ENCODE results near the gene CSTF3.
"Not testable (repeated sequence)": the region's sequence is repeated elsewhere in the genome, so short reads cannot be mapped to it uniquely, and the experiment has no call there.

Gene CSTF3

DNA sequence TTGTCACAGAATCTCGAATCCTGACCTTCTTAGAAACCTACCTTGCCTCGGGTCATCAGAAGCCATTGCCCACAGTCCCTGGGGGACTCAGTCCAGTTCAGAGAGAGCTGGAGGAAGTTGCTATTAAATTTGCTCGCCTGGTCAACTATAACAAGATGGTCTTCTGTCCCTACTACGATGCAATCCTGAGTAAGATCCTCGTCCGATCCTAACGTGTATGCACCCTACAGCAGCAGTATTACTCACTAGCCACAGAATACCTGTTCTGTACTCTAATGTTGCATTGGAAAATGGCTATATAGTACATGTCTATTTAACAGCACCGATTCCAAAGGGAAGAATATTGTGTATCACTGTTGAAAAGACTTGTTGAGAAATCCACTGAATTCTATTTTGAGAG is 88.8 kb downstream of the CSTF3 start:
- no peak for FAIRE-seq

DNA sequence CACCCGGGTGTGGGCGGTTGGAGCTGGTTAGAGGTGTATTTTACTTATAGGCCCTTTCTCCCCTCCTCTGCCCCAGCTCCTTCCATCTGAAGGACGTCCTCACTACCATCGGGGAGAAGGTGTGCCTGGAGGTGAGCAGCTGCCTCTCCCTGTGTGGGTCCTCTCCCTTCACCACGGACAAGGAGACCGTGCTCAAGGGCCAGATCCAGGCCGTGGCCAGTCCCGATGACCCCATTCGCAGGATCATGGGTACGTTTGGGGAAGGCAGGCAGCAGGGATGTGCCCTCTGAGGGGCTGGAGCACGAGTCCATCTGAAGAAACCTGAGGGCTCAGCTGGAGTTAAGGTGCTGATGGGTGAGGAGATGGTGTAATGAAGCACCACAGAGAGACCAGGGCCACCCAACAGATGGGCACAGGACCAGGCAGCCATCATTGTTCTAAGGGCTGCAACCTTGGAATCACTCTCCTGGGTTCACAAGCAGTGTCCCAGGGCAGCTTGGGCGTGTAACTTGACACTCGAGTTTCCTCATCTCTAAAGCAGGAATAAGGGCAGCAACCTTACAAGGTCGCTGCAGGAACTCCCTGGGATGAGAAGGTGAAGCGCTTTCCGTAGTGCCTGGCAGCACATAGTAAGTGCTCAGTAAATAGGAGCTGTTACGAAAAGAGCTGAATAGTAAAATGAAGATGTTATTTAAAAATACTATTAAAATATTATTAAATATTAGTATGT is 92.5 kb downstream of the CSTF3 start:
- FAIRE-seq, result no peak

DNA sequence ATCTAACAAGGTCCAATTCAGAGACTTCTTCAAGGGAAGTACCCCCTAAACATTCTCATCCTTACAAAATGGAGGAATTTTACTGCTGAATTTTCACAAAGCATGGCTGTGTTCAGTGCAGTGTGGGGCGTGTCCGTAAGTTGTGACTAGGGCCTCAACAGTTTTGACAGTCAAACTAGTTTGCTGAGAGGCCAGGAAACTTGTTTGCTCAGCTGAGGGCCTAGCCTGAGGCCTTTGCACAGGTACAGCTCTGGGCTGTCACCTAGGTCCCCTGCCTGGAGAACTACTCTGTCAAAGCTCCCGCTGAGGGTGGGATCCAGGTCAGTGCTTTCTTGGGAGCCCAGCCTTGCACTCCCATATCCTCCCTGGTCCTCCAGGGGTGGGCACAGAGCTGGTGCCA is 94.0 kb downstream of the CSTF3 start:
- FAIRE-seq, result no peak

DNA sequence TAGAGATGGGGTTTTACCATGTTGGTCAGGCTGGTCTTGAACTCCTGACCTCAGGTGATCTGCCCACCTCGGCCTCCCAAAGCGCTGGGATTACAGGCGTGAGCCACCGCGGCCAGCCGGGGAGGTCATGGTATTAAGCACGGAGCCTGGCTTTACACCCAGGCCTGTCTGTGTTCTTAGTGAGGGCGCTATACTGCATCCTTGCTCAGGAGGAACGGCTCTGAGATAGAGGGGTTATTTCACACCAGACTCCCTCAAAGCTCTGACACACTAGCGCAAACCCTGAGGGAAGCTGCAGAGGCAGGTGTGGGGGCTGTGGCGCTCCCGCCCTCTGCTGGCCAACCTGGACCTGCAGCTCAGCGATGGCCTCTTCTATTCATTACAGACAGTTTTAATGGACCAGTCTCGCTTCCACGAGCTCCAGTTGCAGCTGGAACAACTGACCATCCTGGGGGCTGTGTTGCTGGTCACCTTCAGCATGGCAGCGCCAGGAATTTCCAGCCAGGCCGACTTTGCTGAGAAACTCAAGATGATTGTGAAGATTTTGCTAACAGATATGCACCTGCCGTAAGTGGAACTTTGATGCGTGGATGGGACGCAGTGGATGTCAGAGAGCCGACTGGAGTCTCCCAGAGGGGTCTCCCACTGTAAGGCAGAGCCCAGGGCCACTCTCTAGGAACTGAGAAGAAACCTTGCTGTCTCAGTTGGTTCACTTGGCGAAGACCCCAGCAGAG is 95.7 kb downstream of the CSTF3 start:
- no peak for FAIRE-seq

DNA sequence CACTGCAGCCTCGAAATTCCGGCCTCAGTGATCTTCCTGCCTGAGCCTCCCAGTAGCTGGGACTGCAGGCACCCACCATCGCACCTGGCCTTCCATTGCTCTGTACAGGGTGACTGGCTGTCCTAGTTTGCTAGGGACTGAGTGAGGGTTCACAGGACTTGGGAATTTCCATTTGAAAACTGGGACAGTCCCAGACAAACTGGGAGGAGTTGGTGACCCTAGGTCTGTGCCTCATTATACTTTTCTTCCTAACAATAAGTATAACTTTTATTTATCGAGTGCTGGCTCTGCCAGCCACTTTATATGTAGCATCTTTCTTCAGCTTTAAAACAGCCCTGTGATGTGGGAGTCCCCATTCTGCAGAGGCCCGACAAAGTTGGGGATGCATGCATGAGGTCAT is 96.4 kb downstream of the CSTF3 start:
- no peak for FAIRE-seq

DNA sequence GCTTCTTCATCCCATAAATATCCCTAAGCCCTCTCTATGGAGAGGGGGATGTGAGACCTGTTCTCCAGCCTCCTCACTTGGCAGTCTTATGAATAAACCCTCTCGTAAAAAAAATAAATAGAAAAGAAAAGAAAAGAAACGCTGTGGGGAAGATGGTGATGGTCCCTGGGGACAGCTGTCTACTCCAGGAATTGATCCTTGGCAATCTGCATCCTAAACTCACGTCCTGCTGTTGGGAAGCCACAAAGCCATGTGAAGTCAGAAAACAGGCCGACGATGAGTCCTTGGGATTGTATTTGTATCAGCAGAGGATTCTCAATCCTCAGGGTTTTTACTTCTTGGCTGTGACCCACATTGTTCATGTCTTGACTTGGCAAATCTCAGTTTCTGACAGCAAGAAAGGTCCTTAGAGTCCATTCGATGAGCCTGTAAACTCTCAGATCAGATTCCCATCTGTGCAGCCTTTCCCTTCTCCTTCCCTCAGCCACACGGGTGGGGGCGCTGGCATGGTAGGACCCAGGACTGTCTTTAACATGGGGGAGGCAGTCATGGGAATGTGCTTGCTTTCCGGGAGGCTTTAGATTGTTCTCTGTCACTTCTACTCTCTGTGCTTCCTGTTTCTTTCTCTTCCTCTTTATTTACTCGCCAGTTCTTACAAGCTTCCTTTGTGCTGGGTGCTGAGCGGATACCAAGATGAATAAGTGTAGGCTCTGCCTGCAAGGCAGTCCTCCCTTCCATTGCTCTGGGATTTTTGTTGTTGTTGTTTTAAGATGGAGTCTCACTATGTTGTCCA is 97.1 kb downstream of the CSTF3 start:
- no peak for FAIRE-seq

DNA sequence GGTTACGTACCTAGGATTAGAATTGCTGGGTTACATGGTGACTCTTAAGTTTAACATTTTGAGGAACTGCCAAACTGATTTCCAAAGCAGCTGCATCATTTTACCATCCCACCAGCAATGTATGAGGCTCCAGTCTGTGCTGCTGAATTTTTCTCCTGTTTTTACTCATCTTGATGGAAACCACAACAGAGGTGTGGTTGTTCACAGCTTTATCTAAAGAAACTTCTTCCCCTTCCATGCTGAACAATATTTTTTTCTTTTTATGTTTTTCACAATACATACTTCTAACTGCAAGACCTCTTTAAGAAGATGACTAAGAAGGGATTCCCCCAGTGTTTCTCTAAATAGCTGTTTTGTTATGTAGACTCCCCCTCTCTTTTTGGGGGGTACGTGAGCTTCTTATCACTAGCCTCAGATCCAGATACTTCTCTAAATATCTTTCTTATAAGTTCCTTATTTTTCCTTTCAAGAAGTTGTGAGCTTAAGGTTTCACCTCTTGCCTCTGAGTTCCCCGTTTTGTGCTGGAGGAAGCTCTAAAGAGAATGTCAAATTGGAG is 97.9 kb downstream of the CSTF3 start:
- no peak for FAIRE-seq

DNA sequence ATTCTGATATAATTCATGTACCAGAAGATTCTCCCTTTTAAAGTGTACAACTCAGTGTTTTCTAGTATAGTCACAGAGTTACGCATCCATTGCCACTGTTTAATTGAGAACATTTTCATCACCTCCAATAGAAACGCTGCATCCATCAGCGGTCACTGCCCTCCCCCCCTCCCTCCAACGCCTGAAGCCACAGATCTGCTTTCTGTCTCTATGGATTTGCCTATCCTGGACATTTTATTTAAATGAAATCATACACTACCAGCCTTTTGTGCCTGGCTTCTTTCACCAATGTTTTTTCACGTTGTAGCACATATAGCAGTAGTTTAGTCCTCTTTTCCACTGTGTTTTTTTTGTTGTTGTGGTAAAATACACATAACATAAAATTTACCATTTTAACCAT is 99.1 kb downstream of the CSTF3 start:
- FAIRE-seq, result no peak

DNA sequence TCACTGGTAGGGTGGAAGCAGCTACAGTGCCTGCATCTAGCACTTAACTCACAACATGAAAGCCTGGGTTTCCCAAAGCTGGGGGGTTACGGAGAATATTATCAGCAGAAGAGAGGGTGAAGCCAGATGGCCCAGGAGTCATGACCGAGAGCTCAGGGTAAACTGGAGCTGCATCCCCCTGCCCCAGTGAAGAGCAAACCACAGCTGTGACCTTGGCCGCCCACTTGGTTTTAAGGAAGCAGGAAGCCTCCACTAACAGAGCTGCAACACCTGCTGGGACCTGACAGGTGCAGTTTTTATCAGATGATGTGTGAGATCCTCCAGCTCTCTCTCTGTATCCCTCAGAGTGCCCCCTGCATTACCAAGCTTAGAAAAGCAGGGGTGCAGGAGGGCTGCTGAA is 101.0 kb downstream of the CSTF3 start:
- FAIRE-seq, result no peak

DNA sequence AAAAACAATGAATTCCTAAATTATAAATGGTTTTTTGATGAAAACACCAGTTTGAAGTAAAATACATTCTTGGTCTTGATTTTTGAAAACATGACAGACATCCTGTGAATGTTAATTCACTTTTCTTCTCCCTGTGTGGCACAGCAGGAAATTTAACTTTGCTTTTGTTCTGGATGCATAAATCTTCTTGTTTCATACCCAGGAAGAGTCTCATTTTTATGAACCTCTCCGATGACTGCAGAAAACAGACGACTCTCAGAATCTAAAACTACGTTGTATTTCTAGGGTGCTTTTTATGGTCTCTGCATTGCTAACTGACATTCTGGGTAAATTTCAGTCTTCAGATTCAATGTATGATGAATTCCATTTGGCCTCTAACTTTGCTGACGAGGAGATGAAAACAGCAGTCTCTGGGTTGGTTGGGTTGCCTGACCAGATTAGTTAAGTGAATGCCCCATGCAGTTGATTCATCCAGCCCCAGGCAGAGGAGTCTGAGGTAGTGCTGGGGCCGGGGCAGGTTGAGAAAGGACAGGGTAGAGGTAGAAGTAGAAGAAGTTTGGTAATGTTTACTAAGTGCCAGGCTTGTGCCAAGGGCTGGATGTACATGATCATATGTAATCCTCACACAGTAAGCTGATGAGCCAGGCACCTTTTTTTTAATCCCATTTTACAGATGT is 101.8 kb downstream of the CSTF3 start:
- no peak for FAIRE-seq

DNA sequence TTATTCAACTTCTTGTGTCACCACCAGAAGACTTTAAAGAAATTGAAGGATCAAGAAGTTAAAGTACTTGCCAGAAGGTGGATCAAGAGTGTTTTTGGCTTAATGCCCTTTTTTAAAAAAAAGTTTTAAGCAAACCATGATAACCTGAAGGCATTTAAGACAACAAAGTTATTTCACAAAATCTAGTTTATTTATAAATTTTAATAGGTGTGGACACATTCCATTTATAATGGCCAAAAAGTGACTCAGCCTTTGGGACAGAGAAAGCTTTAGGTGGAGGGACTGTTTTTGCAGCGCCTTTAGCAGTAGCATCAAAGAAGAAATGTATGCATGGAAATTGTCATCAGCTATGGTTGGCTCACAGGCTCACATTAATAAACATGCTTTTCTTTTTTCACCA is 104.0 kb downstream of the CSTF3 start:
- no peak for FAIRE-seq

DNA sequence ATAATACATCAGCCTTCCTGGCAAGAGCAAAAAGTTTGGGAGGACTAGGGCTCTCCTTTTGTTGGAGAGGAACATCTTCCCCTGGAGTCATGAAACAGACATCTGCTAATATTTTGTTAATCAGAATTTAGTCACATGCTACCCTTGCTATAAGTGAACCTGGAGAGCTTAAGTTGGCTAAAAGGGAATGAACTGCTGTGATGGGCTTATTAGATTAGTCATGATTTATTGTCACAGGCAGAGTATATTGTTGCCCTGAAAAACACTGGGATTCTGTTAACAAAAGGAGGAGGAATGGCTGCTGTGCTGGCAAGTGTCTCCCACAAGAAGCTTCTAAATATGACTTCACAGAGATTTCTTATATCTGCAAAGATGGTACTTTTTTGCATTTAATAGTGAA is 105.9 kb downstream of the CSTF3 start:
- FAIRE-seq, result no peak

DNA sequence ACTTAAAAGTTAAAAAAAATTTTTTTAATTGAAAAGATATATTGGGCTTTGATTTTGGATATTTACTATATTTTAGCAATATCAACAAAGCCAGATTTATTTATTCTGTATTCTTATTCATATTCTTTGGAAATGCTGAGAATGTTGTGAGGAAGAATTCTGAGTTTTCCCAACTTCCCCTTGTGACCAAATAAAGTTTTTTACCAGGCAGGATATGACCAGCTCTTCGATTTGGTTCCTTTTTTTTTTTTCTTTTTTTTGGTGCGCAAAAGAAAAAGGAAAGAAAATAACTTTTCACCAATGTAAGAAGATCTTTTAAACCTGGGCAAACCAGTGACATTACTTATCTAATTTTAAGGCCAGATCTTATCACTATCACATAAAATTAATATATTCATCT is 109.0 kb downstream of the CSTF3 start:
- FAIRE-seq, result no peak

DNA sequence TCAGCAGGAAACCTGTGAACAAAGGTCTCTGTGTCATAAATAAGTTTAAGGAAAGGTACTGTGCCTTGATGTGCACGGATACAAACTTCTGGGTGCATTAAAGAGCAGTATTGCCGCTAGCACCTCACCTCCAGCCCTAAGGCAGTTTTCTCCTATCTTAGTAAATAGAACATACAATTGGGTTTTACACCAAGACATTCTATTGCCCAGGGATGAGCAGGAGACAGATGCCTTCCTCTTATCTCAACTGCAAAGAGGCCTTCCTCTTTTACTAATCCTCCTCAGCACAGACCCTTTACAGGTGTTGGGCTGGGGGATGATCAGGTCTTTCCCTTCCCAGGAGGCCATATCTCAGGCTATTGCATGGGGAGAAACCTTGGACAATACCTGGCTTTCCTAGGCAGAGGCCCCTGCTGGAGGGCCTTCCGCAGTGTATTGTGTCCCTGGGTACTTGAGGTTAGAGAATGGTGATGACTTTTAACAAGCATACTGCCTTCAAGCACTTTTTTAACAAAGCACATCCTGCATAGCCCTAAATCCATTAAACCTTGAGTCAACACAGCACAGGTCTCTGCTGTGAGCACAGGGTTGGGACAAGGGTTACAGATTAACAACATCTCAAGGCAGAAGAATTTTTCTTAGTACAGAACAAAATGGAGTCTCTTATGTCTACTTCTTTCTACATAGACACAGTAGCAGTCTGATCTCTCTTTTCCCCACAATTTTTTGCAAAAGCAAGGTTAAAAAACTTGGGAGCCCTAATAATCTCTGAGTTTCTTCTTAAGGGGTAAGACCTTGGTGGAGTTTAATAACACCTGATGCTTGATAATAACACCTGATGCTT is 111.5 kb downstream of the CSTF3 start:
- not testable (repeated sequence) for FAIRE-seq

DNA sequence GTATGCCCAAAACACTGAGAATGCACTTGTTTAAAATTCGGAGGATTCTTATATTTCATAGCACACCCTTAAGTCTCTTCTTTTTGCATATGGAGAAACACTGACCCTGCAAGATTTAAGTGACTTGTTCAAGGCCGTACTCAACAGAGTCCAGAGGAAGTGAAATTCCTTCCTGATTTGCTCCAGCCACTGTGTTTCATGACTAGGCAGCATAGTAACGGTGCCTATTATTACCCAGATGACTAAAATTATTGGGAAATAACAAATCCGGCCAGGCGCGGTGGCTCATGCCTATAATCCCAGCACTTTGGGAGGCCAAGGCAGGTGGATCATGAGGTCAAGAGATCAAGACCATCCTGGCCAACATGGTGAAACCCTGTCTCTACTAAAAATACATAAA is 112.6 kb downstream of the CSTF3 start:
- not testable (repeated sequence) for FAIRE-seq

DNA sequence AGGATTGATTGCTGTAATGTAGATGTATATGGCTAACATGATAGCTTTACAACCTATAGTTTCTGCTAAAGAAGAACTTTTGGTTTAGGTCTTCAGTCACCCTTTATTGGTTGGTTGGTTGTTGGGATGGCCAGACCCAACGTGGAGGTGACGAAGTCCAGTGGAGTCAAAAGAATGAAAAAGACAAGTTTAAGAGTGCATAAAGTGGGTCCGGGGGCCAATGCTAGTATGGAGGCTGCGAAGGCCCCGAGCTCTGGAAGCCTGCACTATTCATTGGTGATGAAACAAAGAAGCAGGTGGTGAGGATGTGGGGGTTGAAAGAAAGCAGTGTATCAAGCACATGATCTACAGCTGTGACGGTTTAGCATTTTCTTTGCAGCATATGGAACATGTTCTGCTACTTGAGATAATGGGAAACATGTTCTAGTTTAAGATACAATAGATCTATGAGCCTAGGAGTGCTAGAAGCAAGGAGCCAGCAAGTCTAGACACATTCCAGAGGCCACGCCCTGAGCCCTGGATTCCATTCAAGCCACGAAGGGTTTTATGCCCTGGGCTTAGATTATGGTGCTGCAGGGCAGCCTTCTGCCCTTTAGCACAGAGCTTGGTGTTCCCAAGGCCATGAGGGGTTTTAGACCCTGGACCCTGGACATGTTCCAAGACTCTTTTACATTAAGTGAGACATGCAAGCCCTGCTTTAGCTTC is 115.6 kb downstream of the CSTF3 start:
- no peak for FAIRE-seq

DNA sequence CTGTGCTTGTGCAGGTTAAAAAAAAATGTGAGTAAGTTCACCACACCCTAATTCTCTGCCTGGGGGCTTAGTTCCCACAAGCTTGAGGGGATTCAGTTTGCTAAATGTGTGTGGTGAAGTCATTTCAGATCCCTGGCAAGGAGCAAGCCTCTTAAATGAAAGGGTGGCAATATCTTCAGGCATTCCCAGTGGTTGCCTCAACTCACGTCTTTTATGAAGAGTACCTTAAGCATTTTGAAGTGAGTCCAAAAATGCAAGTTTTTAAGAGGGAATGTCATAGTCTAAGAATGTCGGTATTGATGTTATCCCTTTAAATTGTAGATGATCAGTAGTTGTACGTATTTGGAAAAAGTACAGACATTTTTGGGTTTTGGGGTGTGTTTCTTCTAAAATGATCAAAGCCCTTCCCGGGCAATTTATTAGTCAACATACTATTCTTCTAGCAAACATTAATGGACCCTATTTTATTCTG is 117.0 kb downstream of the CSTF3 start:
- FAIRE-seq, result no peak

DNA sequence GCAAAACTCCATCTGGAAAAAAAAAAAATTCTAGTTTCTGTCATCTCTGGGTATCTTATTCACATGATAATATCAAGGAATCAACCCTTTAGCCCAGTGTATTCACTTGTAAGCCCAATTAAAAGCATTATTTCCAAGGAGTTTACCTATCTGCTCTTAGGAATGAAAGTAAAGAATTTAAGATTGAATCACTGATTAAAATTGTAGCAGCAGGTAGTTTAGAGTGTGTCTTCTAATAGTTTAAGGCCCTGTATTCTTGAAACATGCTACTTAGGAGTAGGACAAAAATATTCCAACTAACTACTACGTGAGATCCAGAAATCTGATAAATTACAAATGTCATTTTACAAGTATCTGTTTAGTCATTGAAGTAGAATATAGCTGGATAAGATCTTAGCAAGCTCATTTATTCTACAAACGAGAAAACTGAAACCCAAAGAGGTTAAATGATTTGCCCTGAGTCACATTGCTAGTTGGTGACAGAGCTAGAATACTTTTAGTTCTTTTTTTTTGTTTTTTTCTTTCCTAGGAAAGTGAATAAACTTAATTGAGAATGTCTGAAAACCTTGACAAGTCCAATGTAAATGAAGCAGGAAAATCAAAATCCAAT is 118.0 kb downstream of the CSTF3 start:
- FAIRE-seq, result no peak

DNA sequence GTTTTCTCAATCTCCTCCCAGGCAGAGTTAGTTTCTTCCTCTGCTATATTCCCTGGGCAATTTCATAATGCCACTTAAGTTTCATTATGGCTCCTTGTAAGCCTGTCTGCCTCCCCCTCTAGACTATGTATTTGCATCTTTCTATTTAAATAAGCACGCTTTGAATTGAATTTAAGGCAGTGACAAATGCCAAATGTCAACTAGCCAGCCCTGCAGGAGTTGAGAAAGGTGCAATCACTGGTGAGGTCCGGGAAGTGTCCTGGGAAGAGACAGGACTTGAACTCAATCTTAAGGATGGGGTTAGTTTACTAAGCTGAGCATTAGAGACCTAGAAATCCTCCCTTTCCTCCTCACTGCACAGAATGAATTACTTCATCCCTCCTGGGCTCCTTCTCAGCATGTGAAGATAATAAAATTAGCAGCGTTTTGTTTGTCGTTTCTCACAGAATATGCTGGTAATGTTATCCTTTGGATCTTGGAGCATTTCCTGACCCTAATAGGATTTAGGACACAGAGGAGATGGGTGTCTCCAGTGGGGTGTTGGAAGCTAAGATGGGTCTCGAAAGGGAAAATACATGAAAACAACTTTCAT is 120.3 kb downstream of the CSTF3 start:
- no peak for FAIRE-seq
